DMS 273 (cell line): ENCODE data around the gene MTOR.
A peak's percentile ranks its signal among the peaks of the same experiment; 100 is the strongest.

Experiments used
- DNase-seq: peaks from one replicate; lab custom pipeline; 2025; ENCODE audit not compliant: unreplicated experiment; lab: John Stamatoyannopoulos, UW

MTOR gene

GRCh38 chr1:11067716-11068599, 194.4 kb downstream of the MTOR start:
- no peak for DNase-seq

GRCh38 chr1:11065796-11066195, 196.6 kb downstream of the MTOR start:
- DNase-seq: no peak

GRCh38 chr1:11064942-11065341, 197.4 kb downstream of the MTOR start:
- DNase-seq: no peak

GRCh38 chr1:11063937-11064537, 198.3 kb downstream of the MTOR start:
- peak; percentile 59 for DNase-seq

DNA sequence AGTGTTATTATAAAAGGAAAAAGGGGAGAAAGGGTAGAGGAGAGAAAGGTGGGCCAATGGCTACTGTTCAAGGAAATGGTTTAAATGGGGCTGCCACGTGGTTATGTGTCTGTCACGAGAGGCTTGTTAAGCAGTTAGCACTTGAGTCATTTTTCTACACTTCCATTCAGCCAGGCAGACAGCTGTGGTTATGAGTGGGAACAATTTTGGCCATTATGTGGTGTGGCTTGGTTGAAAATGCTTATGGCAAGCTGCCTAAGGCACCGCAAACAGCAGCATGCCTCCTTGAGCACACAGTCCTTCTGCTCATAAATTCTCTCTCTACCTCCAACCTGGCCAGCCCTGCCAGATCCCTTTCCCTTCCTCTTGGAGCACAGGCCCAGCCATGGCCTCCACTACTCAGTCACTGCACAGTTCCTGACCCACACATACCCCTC, 199.4 kb downstream of the MTOR start:
- DNase-seq: peak; percentile 60

DNA sequence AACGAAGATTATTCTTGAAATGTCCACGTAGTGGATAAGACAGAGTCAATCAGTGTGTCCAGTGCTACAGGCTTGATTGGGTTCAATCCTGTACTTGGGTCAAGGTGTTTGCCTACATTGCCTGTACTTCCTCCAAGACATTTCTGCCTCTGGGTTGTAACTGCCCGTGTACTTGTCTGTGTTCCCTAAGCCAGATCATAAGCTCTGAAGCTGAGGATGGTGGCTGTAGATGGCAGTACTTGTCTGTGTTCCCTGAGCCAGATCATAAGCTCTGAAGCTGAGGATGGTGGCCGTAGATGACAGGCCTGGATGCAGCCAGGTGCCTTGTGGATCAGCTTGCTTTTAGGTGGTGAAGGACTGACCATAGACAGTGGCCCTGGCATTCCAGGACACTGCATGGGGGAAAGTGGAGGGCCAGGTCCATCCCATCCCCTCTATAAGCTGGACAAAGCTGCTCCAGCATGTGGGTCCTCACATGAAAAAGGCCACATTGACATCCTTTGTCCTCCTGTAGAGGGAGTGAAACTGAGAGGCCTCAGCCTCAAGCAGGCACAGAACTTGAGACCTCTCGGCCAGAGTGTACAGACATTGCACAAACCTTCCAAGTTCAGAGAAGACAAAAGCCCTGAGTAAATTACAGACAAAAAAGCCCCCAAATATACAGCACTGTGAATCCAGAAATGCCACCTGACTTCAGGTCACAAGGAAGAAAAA, 200.5 kb downstream of the MTOR start:
- DNase-seq: no peak

- peak; percentile 98 for DNase-seq
Measured at GRCh38 chr1:11059968-11060830, 202.2 kb downstream of the MTOR start, which contains the start of gene SRM. Gene SRM, minus strand, starts transcription at chr1:11060018. Its CDS starts 75 bp downstream, at chr1:11059943.

GRCh38 chr1:11059155-11059967, 203.0 kb downstream of the MTOR start:
- DNase-seq: peak; percentile 68

DNA sequence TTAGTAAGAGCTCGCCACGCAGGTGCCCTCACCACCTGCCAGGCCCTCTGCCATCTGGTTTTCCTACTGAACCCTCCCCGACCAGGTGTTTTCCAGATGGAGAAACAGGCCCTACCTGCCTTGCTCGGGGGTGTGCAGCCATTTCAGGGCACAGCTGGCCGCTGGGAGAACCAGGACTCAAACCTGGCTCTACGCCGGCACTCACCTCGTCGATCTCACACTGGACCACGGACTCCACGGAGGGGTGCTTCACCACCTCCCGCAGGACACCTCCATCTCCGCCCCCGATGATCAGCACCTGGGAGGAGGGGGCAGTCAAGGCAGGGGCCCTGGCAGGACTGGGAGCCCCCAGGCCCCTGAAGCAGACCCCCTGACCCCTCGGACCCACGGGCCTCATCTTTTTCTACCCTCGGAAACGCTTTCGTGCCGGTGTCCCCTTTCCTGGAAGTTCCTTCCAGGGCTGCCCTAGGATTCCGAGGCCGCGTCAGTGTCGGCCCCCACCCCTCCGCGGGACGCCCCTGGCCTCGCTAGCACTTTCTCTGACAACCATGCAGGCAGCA, 203.7 kb downstream of the MTOR start:
- DNase-seq: peak; percentile 57

DNA sequence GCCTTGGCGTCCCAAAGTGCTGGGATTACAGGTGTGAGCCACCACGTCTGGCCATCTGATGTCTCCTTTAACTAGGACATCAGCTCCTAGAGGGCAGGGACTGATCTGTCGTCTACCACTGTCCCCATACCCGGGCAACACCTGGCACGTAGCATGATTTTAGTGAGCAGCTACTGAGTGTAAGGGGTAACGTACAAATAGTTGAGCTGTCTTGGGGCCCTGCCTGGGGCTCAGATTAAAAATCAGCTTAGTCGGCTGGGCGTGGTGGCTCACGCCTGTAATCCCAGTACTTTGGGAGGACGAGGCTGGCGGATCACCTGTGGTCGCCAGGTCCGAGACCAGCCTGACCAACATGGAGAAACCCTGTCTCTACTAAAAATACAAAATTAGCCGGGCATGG, 204.3 kb downstream of the MTOR start:
- no peak for DNase-seq

DNA sequence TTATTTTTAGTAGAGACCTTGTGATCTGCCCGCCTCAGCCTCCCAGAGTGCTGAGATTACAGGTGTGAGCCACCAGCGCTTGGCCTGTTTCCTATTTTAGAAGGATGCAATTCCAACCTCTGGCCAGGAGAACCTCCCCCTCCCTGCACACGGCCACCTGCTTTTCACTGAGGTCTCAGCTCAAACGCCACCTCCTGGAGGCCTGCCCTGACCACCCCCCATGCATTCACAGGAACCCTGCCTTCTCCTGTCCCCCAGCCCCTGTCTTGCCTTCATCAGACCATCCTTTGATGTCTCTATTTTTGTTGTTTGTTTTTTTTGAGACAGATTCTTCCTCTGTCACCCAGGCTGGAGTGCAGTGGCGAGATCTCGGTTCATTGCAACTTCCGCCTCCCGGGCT, 204.9 kb downstream of the MTOR start:
- DNase-seq: no peak
